SH-SY5Y (cell line): Measurements from ENCODE around the gene UQCRC2.

ENCODE experiments used
- GATA2 ChIP-seq: IDR thresholded peaks from 2 replicates; pipeline ENCODE4 v1.6.1; 2011; ENCODE audit warnings: mild to moderate bottlenecking, low read depth, low read length
- GATA3 ChIP-seq: IDR thresholded peaks from 2 replicates; pipeline ENCODE4 v1.6.1; 2011; ENCODE audit warnings: low read depth, mild to moderate bottlenecking, low read length, moderate library complexity

Gene UQCRC2

DNA sequence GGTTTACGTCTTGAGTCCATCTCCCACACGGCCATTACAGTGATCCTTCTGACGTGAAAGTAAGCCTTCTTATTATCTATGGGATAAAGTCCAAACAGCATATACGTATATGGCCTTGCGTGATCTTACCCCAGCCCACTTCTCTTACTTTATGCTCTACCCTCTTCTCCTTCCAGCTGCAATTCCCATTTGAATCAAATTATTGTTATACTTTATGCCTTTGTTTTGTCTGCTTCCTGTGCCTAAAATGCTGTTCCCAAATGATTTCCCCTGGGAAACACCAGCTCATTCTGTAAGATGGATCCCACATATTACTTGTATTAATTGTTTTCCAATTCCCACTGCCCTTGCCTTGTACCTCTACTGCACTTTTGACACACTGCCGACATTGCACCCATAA is 11.2 kb downstream of the UQCRC2 start:
- TF ChIP-seq GATA2 (no peak), GATA3 (no peak)

DNA sequence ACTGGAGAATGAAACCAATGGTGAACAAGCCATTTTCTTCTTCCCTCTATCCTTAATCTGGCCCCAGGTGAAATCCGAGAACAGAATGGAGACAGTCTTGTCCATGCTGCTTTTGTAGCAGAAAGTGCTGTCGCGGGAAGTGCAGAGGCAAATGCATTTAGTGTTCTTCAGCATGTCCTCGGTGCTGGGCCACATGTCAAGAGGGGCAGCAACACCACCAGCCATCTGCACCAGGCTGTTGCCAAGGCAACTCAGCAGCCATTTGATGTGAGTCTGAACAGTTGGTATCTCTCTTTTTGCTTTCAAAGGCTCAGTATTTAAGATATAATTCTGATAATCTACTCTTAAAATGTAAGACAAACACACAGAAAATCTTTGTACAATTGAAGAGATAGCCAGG is 18.7 kb downstream of the UQCRC2 start:
- TF ChIP-seq GATA2, result no peak
- no peak for TF ChIP-seq GATA3

DNA sequence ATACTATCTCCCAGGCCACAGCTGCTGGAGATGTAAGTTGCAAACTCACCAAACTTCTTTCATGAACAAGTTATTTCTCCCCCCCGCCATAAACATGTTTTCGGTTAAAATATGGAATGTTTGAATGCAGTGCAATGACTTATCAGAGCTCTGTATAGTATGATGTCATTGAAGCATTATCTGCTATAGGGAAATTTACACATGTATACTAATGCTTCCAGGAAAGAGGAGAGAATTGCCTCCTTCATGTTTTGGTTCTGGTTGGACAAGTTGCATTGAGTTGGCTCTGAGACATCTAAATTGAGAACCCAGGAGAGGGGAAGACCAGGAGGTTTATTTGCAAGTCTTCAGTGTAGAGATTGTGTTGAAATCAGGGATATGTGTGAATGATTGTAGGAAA is 20.8 kb downstream of the UQCRC2 start:
- TF ChIP-seq GATA2, result no peak
- no peak for TF ChIP-seq GATA3

DNA sequence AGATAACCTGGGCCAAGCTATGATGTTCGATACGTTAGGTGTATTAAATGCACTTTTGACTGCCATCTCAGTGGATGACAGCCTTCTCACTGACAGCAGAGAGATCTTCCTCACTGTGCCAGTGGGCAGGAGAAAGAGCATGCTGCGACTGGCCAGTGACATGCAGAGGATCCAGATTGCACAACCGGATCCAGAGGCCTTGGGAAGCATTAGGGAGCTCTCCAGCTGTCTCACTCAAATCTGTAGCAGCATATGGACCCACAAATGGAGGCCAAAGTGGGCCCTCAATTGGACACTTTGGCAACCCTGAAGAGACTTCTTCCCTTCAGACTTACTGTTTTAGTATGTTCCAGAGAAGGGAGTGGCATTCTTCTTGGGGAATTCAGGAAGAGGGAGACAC is 26.9 kb downstream of the UQCRC2 start:
- no peak for TF ChIP-seq GATA2
- no peak for TF ChIP-seq GATA3

DNA sequence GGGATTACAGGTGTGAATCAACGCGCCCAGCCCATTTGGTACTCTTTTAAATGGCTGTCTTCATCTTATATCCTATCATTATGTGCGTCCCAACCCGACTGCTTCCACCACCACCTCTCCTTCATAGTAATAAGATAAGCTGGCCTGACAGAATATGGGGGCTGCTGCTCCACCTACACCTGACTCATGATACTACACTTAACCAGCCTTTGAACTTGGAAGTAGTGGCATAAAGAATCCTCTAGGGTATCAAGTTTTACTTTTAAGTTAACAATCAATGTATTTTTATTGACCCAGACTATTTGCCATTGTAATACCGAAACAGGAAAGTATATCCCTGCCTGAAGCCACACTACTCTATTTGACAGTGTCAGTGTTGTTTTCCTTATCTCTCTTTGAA is 28.9 kb downstream of the UQCRC2 start:
- TF ChIP-seq GATA2, result no peak
- no peak for TF ChIP-seq GATA3

GRCh38 chr16:21984062-21984461 is 30.9 kb downstream of the UQCRC2 start:
- TF ChIP-seq GATA3, result no peak

DNA sequence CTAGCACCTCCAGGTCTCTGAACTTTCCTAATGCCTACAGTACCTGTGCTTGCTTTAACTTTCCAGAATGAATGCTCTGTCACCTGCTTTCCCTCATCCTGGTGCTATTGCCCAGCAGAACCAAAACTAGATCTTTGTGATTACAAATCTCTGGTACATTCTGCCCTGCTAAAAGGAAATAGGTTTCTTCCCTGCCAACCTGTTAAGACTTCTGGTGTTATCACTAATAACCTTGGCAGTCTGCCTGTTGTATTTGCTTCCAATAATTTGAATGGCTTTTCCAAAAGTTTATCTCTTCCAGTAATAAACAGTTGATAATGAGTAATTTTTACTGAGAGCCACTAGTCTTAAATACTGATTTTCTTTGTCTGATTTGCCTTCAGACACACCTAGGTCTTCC is 32.4 kb downstream of the UQCRC2 start:
- TF ChIP-seq GATA3 (no peak), GATA2 (no peak)

DNA sequence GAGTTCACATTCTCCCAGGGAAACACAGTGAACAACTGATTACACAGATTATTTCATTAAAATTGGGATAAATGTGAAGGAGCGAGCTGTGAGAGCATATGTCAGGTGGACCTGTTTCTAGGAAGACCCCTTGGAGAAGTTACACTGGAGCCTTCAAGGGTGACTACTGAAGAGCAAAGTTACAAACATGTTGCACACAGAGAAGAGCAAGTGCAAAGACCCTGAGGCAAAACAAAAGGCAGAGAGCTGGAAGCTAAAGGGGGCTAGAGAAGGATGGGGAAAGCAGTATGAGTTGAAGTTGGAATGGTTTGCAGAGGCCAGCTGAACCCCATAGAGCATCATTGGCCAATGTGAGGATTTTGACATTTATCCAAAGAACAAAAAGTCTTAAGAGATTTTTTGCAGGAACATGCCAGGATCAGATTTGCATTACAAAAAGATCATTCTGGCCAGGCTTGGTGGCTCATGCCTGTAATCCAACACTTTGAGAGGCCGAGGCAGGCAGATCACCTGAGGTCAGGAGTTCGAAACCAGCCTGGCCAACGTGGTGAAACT is 33.6 kb downstream of the UQCRC2 start:
- TF ChIP-seq GATA2 (no peak), GATA3 (no peak)

DNA sequence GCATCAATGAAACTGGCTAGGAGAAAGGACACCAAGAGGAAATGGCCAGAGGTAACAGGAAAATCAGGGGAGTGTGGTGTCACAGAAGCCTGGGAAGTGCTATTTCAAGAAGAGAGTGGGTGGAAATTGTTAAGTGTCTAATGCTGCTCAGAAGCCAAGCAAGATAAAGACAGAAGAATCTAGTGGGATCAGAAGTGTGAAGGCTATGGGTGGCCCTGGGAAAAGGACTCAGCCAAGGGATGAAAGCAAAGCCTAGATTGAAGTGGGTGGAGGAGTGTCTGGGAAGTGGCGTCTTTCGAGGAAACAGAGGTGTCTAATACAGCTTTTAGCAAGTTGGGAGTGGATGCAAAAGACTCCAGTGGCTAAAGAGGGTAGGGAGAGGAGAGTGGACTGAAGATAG is 34.3 kb downstream of the UQCRC2 start:
- no peak for TF ChIP-seq GATA2
- no peak for TF ChIP-seq GATA3

DNA sequence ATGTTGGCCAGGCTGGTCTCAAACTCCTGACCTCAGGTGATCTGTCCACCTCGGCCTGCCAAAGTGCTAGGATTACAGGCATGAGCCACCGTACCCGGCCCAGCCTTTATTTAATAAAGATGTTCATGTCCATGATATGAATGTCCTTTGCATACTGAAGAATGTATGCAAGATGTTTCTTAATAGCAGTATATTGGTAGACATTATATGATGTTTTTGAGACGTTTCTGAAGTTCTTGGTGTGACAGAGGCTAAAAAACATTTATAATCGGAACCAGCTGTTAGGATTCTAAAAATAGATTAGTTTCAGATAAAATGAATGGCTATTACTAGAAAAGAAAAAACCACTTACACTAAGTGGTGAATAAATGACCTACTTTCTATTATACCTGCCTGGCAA is 36.0 kb downstream of the UQCRC2 start:
- TF ChIP-seq GATA2, result no peak
- no peak for TF ChIP-seq GATA3

DNA sequence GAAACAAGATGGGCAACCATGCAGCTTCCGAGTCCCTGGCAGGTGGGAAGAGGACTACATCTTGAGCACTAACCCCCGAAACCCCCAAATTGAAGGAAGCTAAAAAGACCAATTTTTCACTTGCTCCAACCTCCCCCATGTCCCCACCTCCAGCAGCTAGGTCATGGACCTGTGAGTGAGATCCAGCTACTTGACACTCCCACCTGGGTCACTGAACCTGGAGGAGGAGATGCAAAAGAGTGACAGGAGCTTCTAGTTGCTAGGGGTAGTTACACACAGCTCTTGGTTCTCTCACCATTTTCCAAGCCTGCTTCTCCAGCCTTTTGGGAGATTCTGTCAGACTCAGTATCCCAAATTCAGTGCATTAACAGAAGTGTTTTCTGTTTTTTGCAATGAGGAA is 36.6 kb downstream of the UQCRC2 start:
- no peak for TF ChIP-seq GATA3
- no peak for TF ChIP-seq GATA2

- no peak for TF ChIP-seq GATA2
- no peak for TF ChIP-seq GATA3
These were observed 37.3 kb downstream of the UQCRC2 start for GRCh38 chr16:21990381-21990944.

DNA sequence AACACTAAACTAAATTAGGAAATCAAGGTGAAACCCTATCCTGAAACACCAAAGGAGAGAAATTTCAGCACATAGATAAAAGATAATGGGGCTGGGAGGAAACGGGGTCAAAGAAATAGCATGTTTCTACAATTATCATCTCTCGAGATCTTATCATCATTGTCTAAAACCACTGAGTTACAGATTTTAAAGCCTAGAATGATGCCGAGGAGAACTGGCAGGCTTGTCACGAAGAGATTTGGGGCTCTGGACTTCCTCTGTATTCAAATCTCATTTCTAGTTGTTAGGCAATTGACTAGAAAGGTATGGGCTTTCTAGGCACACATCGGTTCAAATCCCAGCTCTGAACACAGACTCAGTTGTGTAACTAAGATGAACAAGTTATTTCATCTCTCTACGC is 38.5 kb downstream of the UQCRC2 start:
- TF ChIP-seq GATA3 (no peak), GATA2 (0 out of 2 replicates have a peak, but pooled peaks have one; percentile 11)

DNA sequence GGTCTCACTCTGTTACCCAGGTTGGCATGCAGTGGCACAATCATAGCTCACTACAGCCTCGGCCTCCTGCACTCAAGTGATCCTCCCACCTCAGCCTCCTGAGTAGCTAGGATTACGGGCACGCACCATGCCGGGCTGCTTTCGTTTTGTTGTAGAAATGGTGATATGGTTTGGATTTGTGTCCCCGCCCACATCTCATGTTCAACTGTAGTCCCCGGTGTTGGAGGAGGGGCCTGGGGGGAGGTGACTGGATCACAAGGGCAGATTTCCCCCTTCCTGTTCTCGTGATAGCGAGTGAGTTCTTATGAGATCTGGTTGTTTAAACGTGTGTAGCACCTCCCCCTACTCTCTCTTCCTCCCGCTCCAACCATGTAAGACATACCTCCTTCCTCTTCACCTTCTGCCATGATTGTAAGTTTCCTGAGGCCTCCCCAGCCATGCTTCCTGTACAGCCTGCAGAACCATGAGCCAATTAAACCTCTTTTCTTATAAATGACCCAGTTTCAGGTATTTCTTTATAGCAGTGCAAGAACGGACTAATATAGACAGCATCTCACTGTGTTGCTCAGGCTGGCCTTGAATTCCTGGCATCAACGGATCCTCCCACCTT is 41.8 kb downstream of the UQCRC2 start:
- no peak for TF ChIP-seq GATA2
- TF ChIP-seq GATA3, result no peak

- TF ChIP-seq GATA3 (no peak), GATA2 (no peak)
These were observed 43.9 kb downstream of the UQCRC2 start for GRCh38 chr16:21996923-21997696.
